Fibroblast of skin of right quadriceps (primary cell): ENCODE results near the gene MAP7.
A peak's percentile ranks its signal among the peaks of the same experiment; 100 is the strongest.
"Not testable (repeated sequence)": the region's sequence is repeated elsewhere in the genome, so short reads cannot be mapped to it uniquely, and the experiment has no call there.

Experiments
- DNase-seq: peaks from one replicate; pipeline ENCODE4 v3.0.0-alpha.2; 2013

MAP7 gene

DNA sequence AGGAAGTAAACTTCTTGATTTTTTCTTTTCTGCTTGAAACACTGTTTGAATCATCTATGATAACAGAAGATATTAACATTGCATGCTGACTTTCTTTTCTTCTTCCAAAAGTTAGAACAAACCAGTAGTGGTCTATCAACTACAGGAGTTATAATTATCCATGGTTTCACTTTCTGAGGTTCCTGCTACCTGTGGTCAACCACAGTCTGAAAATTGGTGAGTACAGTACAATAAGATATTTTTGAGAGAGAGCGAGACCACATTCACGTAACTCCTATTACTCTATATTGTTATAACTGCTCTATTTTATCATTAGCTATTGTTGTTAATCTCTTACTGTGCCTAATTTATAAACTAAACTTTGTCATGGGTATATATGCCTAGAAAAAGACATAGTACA, 86.1 kb downstream of the MAP7 start:
- DNase-seq, result no peak

GRCh38 chr6:136463743-136464142, 86.5 kb downstream of the MAP7 start:
- DNase-seq, result no peak

DNA sequence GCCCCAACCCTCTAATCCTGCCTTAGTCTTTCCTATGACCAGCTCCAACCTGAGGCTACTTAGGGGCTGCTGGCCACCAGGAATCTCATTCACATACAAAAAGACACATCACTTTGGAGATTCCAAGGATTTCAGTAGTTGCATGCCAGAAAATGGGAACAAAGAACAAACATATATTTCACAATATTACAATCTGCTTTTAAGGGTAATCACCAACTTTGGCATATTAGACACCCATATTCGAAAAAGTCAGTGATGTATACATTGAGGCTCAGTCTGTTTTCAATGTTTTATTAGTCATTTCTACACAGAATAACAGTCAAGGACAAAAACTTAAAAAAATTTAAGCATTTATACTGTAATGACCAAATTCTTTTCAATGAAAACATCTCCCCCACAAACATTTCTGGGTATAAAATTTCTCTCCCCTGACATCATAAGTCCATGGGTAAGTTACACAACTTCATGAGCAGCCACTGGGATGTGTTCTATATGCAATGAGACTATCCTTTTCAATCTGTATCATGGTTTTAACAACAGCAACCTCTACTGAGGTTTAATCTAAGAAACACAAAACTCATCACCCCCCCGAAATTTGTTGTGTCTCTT, 103.5 kb downstream of the MAP7 start:
- peak; percentile 61 for DNase-seq

DNA sequence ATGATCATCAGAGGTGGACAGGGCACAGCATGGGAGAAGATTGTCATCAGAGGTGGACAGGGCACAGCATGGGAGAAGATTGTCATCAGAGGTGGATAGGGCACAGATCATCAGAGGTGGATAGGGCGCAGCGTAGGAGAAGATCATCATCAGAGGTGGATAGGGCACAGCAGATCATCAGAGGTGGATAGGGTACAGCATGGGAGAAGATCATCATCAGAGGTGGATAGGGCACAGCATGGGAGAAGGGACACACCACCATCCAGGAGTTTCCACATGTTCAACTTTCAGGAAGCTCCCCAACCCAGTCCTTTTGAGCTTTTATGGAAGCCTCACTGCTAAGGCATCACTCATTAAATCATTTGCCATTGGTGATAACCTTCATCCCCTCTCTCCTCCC, 104.1 kb downstream of the MAP7 start:
- DNase-seq, result no peak

GRCh38 chr6:136445063-136445462, 105.2 kb downstream of the MAP7 start:
- no peak for DNase-seq

- no peak for DNase-seq
Measured at GRCh38 chr6:136440203-136440602, 110.0 kb downstream of the MAP7 start.

- DNase-seq, result no peak
Measured at GRCh38 chr6:136439514-136440190, 110.6 kb downstream of the MAP7 start.

- no peak for DNase-seq
Measured at GRCh38 chr6:136438441-136438840, 111.8 kb downstream of the MAP7 start.

GRCh38 chr6:136437246-136437645, 113.0 kb downstream of the MAP7 start:
- no peak for DNase-seq

- DNase-seq, result no peak
Measured at GRCh38 chr6:136435101-136435500, 115.1 kb downstream of the MAP7 start.

DNA sequence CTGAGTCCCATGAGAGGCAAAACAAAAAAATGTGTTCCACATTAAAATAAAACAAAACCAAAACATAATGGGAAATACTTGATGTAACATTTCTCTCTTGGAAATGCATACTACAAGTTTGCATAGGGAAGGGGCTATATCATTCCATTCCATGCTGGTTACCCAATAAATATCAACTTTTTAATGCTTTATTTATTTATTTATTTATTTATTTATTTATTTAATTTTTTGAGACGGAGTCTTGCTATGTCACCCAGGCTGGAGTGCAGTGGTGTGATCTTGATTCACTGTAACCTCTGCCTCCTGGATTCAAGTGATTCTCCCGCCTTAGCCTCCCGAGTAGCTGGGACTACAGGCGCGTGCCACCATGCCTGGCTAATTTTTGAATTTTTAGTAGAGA, 118.9 kb downstream of the MAP7 start:
- not testable (repeated sequence) for DNase-seq

DNA sequence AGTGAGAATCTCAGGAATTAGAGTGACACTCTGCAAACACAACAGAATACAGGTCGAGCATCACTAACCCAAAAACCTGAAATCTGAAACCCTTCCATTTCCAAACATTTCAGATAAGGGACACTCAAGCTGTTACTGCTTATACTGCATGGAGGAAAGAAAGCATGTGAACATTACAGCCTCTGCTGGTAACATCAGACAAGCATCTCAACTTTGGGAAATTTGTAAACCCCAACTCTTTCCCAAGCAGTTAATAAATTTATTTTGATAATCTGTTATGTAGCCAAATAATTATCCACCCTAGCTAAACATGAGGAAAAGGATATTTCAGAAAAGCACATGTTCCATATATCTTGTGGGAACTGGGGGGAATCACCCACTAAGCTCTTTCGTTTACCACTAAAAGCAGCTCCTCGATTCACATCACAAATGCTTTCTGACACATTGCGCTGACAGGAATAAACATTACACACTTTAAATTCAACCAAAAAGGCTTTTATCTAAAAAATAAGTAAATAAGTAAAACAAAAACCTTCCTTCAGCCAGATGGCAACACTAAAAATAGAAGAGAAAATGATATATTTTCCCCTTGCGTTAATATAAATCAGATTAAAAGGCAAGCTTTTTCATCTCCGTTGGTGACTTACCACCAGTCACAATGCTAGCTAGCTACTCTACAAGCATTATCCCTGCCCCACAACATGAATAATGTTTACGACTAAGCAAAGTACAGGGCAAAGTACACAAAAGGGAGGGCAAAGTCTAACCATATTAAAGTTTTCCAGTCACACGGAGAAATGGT, 120.8 kb downstream of the MAP7 start:
- DNase-seq, result no peak

GRCh38 chr6:136427378-136427717, 122.9 kb downstream of the MAP7 start:
- no peak for DNase-seq

- DNase-seq, result no peak
Measured at GRCh38 chr6:136426627-136427377, 123.4 kb downstream of the MAP7 start.

DNA sequence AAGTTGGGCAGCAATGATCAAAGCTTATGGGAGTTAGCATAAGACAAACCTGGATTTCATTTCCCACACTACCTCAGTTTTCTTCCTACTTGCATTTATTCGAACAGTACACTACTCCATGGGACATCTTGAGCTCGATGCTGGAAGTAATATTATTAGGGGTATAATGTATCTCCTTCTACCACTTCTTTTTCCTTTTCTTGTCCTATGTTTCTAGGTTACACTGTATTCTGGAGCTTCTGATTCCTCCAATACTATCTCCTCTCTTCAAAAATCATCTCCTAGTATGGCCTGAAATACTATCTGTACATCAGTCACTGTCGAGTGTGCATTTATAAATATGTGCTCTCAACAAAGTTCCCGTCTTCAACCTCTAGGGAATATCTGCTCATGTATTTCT, 124.4 kb downstream of the MAP7 start:
- no peak for DNase-seq

- no peak for DNase-seq
Measured at GRCh38 chr6:136424901-136425300, 125.3 kb downstream of the MAP7 start.

- no peak for DNase-seq
Measured at GRCh38 chr6:136424450-136424849, 125.8 kb downstream of the MAP7 start.

DNA sequence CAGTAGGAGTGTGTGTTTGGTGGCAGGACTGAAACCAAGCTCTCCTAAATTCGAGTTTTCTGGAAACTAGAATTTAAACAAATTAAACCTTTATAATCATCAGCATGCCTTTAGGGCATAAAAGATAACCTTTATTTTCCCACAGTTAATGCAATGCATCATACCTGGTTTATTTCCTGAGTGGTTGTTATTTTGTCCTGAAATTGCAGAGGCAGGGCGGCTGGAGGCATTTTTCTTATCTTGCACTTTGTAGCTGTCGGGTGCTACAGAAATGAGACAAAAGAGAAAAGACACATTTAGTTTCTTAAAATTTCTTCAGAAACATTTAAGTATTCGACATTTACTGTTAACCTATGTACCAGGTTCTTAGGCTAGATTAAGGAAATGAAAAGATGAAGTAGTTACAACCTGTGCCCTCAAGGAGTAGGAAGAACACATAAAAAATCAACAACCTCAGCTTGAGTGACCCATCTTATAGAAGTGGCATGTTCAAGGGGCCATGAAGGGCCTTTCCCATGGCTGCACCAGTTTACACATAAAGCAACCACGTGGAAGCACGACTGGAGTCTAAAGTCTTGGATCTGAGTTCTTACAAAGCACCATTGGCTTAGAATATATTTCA, 128.6 kb downstream of the MAP7 start:
- DNase-seq, result no peak

DNA sequence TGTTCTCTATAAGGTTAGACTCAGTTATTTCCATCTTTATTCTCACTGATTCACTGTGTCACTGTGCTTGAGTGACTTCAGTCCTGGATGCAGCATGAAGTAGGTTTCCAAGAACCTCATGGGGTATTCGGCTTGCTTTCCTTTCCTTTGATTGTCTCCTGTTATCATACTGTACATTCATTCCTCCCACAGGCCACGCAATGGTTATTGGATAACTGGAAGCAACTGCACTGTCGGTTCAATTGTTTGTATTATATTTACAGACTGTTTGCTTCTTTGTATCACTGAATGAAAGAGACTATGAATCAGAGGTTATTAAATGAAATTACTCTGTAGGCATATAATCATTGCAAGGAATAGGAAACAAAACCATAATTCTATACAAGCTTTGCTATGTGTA, 129.4 kb downstream of the MAP7 start:
- no peak for DNase-seq

GRCh38 chr6:136415351-136416007, 134.7 kb downstream of the MAP7 start:
- DNase-seq, result no peak

GRCh38 chr6:136412410-136412809, 137.8 kb downstream of the MAP7 start:
- DNase-seq, result no peak
